Naive thymus-derived CD4-positive, alpha-beta T cell (primary cell): Measurements from ENCODE around the gene TMEM132A. TPM values are rescaled to one million over a fixed set of nuclear protein-coding genes. Genes with fewer than 3 reads are reported as not detected.
A peak's percentile ranks its signal among the peaks of the same experiment; 100 is the strongest.

Experiments
- ATAC-seq: fragments of 150-1000 bp; cut with Tn5 transposase; 2 replicates; pipeline ENCODE4 v1.10.0; 2021; ENCODE audit warnings: mild to moderate bottlenecking, moderate library complexity
- CTCF ChIA-PET: fragments of 350-600 bp; sonication (Branson Sonifier 250); formaldehyde crosslinking; loops from one replicate; lab custom pipeline; 2021; ENCODE audit warnings: antibody characterized with exemption; lab: Charles Lee
- POLR2A ChIA-PET: fragments of 350-600 bp; sonication (Branson Sonifier 250); formaldehyde crosslinking; loops from one replicate; lab custom pipeline; 2021; ENCODE audit warnings: antibody characterized with exemption, inconsistent platforms; lab: Charles Lee
- DNase-seq, 9 donors: peaks; one replicate each; pipeline versions ENCODE4 v3.0.0 to v3.0.0-alpha.2; 2020 to 2022; ENCODE audit warnings: mixed read lengths in 1 of 9
- H3K27ac ChIP-seq: one replicate; pipeline ENCODE4 v1.7.0; 2013; ENCODE audit warnings: mild to moderate bottlenecking, low read depth, low read length, moderate library complexity
- H3K27me3 ChIP-seq, 2 donors: one replicate each; pipeline ENCODE4 v1.7.0; 2013; ENCODE audit warnings: low read length in 2 of 2, mild to moderate bottlenecking in 2 of 2, moderate library complexity in 2 of 2; ENCODE audit not compliant: control insufficient read depth in 2 of 2, insufficient read depth in 2 of 2
- H3K36me3 ChIP-seq, 3 experiments: 1 replicate in 2 of 3; 2 replicates in 1 of 3; pipeline ENCODE4 v1.7.0; 2013; ENCODE audit warnings: low read length in 3 of 3, mild to moderate bottlenecking in 3 of 3, moderate library complexity in 1 of 3; ENCODE audit not compliant: insufficient read depth in 3 of 3, control insufficient read depth in 2 of 3
- H3K4me1 ChIP-seq, 2 donors: one replicate each; pipeline ENCODE4 v1.7.0; 2013; ENCODE audit warnings: low read length in 2 of 2, mild to moderate bottlenecking in 2 of 2, moderate library complexity in 1 of 2; ENCODE audit not compliant: control insufficient read depth in 2 of 2, insufficient read depth in 2 of 2
- H3K4me3 ChIP-seq: 2 replicates; pipeline ENCODE4 v1.7.0; 2013; ENCODE audit warnings: mild to moderate bottlenecking, low read length
- H3K9me3 ChIP-seq, 3 experiments: 1 replicate in 2 of 3; 2 replicates in 1 of 3; pipeline ENCODE4 v1.7.0; 2013; ENCODE audit warnings: low read length in 3 of 3; ENCODE audit not compliant: control insufficient read depth in 2 of 3
- H3K27ac Mint-ChIP-seq, 9 donors: one replicate each; pipeline ENCODE4 v1.8.0; 2020 to 2022; ENCODE audit warnings: mixed read lengths in 9 of 9, mild to moderate bottlenecking in 8 of 9, moderate library complexity in 5 of 9, inconsistent platforms in 2 of 9
- H3K27me3 Mint-ChIP-seq, 5 donors: one replicate each; pipeline ENCODE4 v1.8.0; 2021 to 2022; ENCODE audit warnings: mixed read lengths in 5 of 5, mild to moderate bottlenecking in 1 of 5
- H3K36me3 Mint-ChIP-seq, 5 donors: one replicate each; pipeline ENCODE4 v1.8.0; 2020 to 2022; ENCODE audit warnings: mixed read lengths in 5 of 5, mild to moderate bottlenecking in 3 of 5, inconsistent platforms in 1 of 5
- H3K4me1 Mint-ChIP-seq, 7 donors: one replicate each; pipeline ENCODE4 v1.8.0; 2020 to 2022; ENCODE audit warnings: mixed read lengths in 7 of 7, mild to moderate bottlenecking in 3 of 7, inconsistent platforms in 1 of 7
- H3K4me3 Mint-ChIP-seq, 10 donors: one replicate each; pipeline ENCODE4 v1.8.0; 2020 to 2022; ENCODE audit warnings: mild to moderate bottlenecking in 10 of 10, mixed read lengths in 10 of 10, moderate library complexity in 6 of 10, inconsistent platforms in 2 of 10
- H3K9me3 Mint-ChIP-seq, 11 donors: one replicate each; pipeline ENCODE4 v1.8.0; 2020 to 2022; ENCODE audit warnings: mixed read lengths in 11 of 11, mild to moderate bottlenecking in 4 of 11, inconsistent platforms in 1 of 11, moderate library complexity in 1 of 11
- intact Hi-C, 2 donors: fragments of 100-400 bp; cut with micrococcal nuclease; formaldehyde crosslinking; loops; one replicate each; pipeline ENCODE4 v1.15.1; 2023
- polyA plus RNA-seq, 2 donors: library from polyadenylated mRNA; unstranded; fragments of 300-500 nt; fragmentation: Illumina TruSeq; gene quantifications; one replicate each; pipeline ENCODE4 v1.2.3, GENCODE V29; 2021
- total RNA-seq, 6 experiments: library from RNA in 5 of 6; stranded (reverse) in 5 of 6; gene quantifications; 1 replicate in 5 of 6; 2 replicates in 1 of 6; pipeline ENCODE4 v1.2.3 and lab custom pipeline; 2021 to 2026

The TMEM132A gene
- total and polyA plus RNA-seq, 7 experiments from 2014 or later: 0.57 to 0.58 TPM; not detected in 5

- no peak for DNase-seq
- no peak overlapping the region for H3K27ac ChIP-seq
- CTCF ChIA-PET: no interaction called here
- no peaks in the 10 kb centered on the region for H3K9me3 Mint-ChIP-seq
- ATAC-seq: no peak
- H3K9me3 ChIP-seq: no peaks in the 10 kb centered on the region
- H3K27me3 Mint-ChIP-seq: no peaks in the 10 kb centered on the region
- H3K27ac Mint-ChIP-seq: no peak overlapping the region
- H3K4me1 ChIP-seq: no peaks in the 10 kb centered on the region
- intact Hi-C loops: no loop called here
- peaks cover 0 to 16% (median 0%) of the 10 kb centered on the region in 3 experiments for H3K36me3 ChIP-seq
- H3K4me1 Mint-ChIP-seq: peaks cover 0 to 13% (median 0%) of the 10 kb centered on the region in 7 donors
- H3K4me3 ChIP-seq: no peak overlapping the region
- no peaks in the 10 kb centered on the region for H3K27me3 ChIP-seq
- POLR2A ChIA-PET: interaction anchor here (0.6 kb wide), 1 partner anchor 25 kb away, joined by 4 read pairs; no protein-coding TSS in a partner anchor
- H3K36me3 Mint-ChIP-seq: peaks cover 0 to 21% (median 0%) of the 10 kb centered on the region in 5 donors
- no peak overlapping the region for H3K4me3 Mint-ChIP-seq
Measured at GRCh38 chr11:60936467-60937143, 12.3 kb downstream of the TMEM132A start.

- peaks cover 0 to 18% (median 0%) of the 10 kb centered on the region in 3 experiments for H3K36me3 ChIP-seq
- DNase-seq: no peak
- no peak overlapping the region for H3K4me3 ChIP-seq
- no peaks in the 10 kb centered on the region for H3K27me3 ChIP-seq
- H3K4me1 Mint-ChIP-seq: peaks cover 0 to 14% (median 0%) of the 10 kb centered on the region in 7 donors
- no peak overlapping the region for H3K4me3 Mint-ChIP-seq
- no peak overlapping the region for H3K27ac ChIP-seq
- intact Hi-C loops: no loop called here
- no peaks in the 10 kb centered on the region for H3K27me3 Mint-ChIP-seq
- POLR2A ChIA-PET: no interaction called here
- peak overlapping the region in 1 of 9 donors; percentile 67 for H3K27ac Mint-ChIP-seq
- H3K36me3 Mint-ChIP-seq: peaks cover 0 to 22% (median 0%) of the 10 kb centered on the region in 5 donors
- no peaks in the 10 kb centered on the region for H3K4me1 ChIP-seq
- CTCF ChIA-PET: no interaction called here
- ATAC-seq: no peak
- no peaks in the 10 kb centered on the region for H3K9me3 ChIP-seq
- H3K9me3 Mint-ChIP-seq: no peaks in the 10 kb centered on the region
Measured at GRCh38 chr11:60937144-60937527, 12.9 kb downstream of the TMEM132A start.

GRCh38 chr11:60937811-60938210 is 13.6 kb downstream of the TMEM132A start:
- Histone ChIP-seq H3K27me3 (no peaks in the 10 kb centered on the region), H3K4me3 (no peak overlapping the region), H3K36me3 (peaks cover 0 to 20% (median 0%) of the 10 kb centered on the region in 3 experiments), H3K4me1 (no peaks in the 10 kb centered on the region), H3K9me3 (no peaks in the 10 kb centered on the region), H3K27ac (no peak overlapping the region)
- Mint-ChIP-seq H3K27me3 (no peaks in the 10 kb centered on the region), H3K4me3 (no peak overlapping the region), H3K27ac (no peak overlapping the region), H3K9me3 (no peaks in the 10 kb centered on the region), H3K4me1 (peaks cover 0 to 14% (median 0%) of the 10 kb centered on the region in 7 donors), H3K36me3 (peaks cover 0 to 22% (median 0%) of the 10 kb centered on the region in 5 donors)
- ATAC-seq: no peak
- DNase-seq: no peak
- ChIA-PET POLR2A (no interaction called here), CTCF (no interaction called here)
- intact Hi-C loops: no loop called here

DNA sequence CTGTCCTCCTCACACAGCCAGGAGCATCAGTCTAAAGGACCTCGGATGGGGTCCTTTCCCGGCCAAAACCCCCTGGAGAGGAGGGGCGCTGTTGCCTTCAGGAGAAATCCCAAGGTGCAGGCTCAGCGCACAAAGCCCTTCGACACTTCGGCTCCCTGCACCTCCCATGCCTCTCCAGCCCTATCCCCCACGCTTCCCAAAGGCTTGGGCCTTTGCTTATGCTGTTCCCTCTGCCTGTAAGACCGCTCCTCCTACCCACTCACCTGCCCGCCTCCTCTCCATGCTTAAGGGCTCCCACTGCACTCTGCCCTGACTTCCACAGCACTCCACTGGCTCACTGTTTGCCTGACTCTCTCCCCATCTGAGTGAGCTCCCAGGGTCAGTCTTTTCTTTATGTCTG is 14.2 kb downstream of the TMEM132A start:
- H3K27ac Mint-ChIP-seq: no peak overlapping the region
- Histone ChIP-seq H3K4me1 (no peaks in the 10 kb centered on the region), H3K9me3 (no peaks in the 10 kb centered on the region), H3K36me3 (peaks cover 0 to 27% (median 0%) of the 10 kb centered on the region in 3 experiments), H3K27ac (no peak overlapping the region), H3K4me3 (no peak overlapping the region), H3K27me3 (no peaks in the 10 kb centered on the region)
- peaks cover 0 to 14% (median 0%) of the 10 kb centered on the region in 7 donors for H3K4me1 Mint-ChIP-seq
- no peak for ATAC-seq
- H3K9me3 Mint-ChIP-seq: no peaks in the 10 kb centered on the region
- H3K36me3 Mint-ChIP-seq: peaks cover 0 to 27% (median 0%) of the 10 kb centered on the region in 5 donors
- DNase-seq: no peak
- no peaks in the 10 kb centered on the region for H3K27me3 Mint-ChIP-seq
- intact Hi-C loops: no loop called here
- ChIA-PET CTCF (no interaction called here), POLR2A (no interaction called here)
- no peak overlapping the region for H3K4me3 Mint-ChIP-seq

- Mint-ChIP-seq H3K4me1 (peaks cover 0 to 14% (median 0%) of the 10 kb centered on the region in 7 donors), H3K9me3 (no peaks in the 10 kb centered on the region), H3K36me3 (peaks cover 0 to 32% (median 4%) of the 10 kb centered on the region in 5 donors), H3K4me3 (no peak overlapping the region), H3K27me3 (peaks cover 0 to 3% (median 0%) of the 10 kb centered on the region in 5 donors), H3K27ac (no peak overlapping the region)
- ATAC-seq: no peak
- ChIA-PET POLR2A (no interaction called here), CTCF (no interaction called here)
- Histone ChIP-seq H3K27me3 (no peaks in the 10 kb centered on the region), H3K9me3 (no peaks in the 10 kb centered on the region), H3K4me3 (no peak overlapping the region), H3K36me3 (peaks cover 0 to 28% (median 0%) of the 10 kb centered on the region in 3 experiments), H3K27ac (no peak overlapping the region), H3K4me1 (no peaks in the 10 kb centered on the region)
- no peak for DNase-seq
- intact Hi-C loops: no loop called here
Measured at GRCh38 chr11:60939301-60939700, 15.0 kb downstream of the TMEM132A start.

GRCh38 chr11:60939855-60940254 is 15.6 kb downstream of the TMEM132A start:
- ChIA-PET CTCF (no interaction called here), POLR2A (interaction anchor here (0.6 to 0.7 kb wide), 2 partner anchors 10 to 214 kb away, joined by 3 to 4 read pairs; no protein-coding TSS in a partner anchor)
- no peak overlapping the region for H3K4me3 Mint-ChIP-seq
- DNase-seq (no peak), ATAC-seq (no peak)
- H3K36me3 Mint-ChIP-seq: peaks cover 0 to 34% (median 4%) of the 10 kb centered on the region in 5 donors
- H3K27ac Mint-ChIP-seq: peak overlapping the region in 1 of 9 donors; percentile 3
- H3K4me1 Mint-ChIP-seq: peaks cover 0 to 14% (median 0%) of the 10 kb centered on the region in 7 donors
- Histone ChIP-seq H3K4me1 (no peaks in the 10 kb centered on the region), H3K9me3 (no peaks in the 10 kb centered on the region), H3K27ac (no peak overlapping the region), H3K36me3 (peaks cover 0 to 28% (median 0%) of the 10 kb centered on the region in 3 experiments), H3K4me3 (no peak overlapping the region), H3K27me3 (no peaks in the 10 kb centered on the region)
- H3K9me3 Mint-ChIP-seq: no peaks in the 10 kb centered on the region
- peaks cover 0 to 3% (median 0%) of the 10 kb centered on the region in 5 donors for H3K27me3 Mint-ChIP-seq
- intact Hi-C loops: no loop called here
